SJSA1 (cell line): Measurements from ENCODE around the gene UNC93A. TPM values are rescaled to one million over a fixed set of nuclear protein-coding genes. Genes with fewer than 3 reads are reported as not detected.
"Not testable (repeated sequence)": the region's sequence is repeated elsewhere in the genome, so short reads cannot be mapped to it uniquely, and the experiment has no call there.

Experiments
- DNase-seq, 2 experiments: peaks; one replicate each; pipeline ENCODE4 v3.0.0-alpha.2; 2015 to 2020; ENCODE audit warnings: low spot score in 2 of 2, low read depth in 1 of 2
- H3K27ac ChIP-seq: fragments of 250-450 bp; sonication (Bioruptor Pico); 2 replicates; pipeline ENCODE4 v1.5.1; 2020; ENCODE audit warnings: mild to moderate bottlenecking, moderate library complexity
- H3K27me3 ChIP-seq: fragments of 250-450 bp; sonication (Bioruptor Pico); replicated peaks from 2 replicates; pipeline ENCODE4 v1.5.1; 2020; ENCODE audit warnings: mild to moderate bottlenecking, moderate library complexity
- H3K36me3 ChIP-seq: fragments of 250-450 bp; sonication (Bioruptor Pico); 2 replicates; pipeline ENCODE4 v1.5.1; 2020; ENCODE audit warnings: mild to moderate bottlenecking
- H3K4me1 ChIP-seq: fragments of 250-450 bp; sonication (Bioruptor Pico); replicated peaks from 2 replicates; pipeline ENCODE4 v1.6.1; 2021; ENCODE audit warnings: mild to moderate bottlenecking
- H3K4me3 ChIP-seq: fragments of 250-450 bp; sonication (Bioruptor Pico); 2 replicates; pipeline ENCODE4 v1.5.1; 2020; ENCODE audit warnings: mild to moderate bottlenecking
- H3K9me3 ChIP-seq: fragments of 250-450 bp; sonication (Bioruptor Pico); replicated peaks from 2 replicates; pipeline ENCODE4 v1.5.1; 2020; ENCODE audit warnings: mild to moderate bottlenecking
- total RNA-seq: library from RNA; depleted of rRNA; stranded (reverse); fragments of >200 nt; shearing (Covaris generic); gene quantifications from 2 replicates; pipeline ENCODE4 v1.2.3, GENCODE V29; 2014

Gene UNC93A
- total RNA-seq, 1 experiment from 2014 or later = not detected

GRCh38 chr6:167266057-167266829, 24.9 kb upstream of the UNC93A start:
- H3K9me3 ChIP-seq = not testable (repeated sequence)

GRCh38 chr6:167266830-167267555, 24.1 kb upstream of the UNC93A start:
- Histone ChIP-seq H3K4me1 (no peaks in the 10 kb centered on the region), H3K27ac (no peak overlapping the region), H3K27me3 (no peaks in the 10 kb centered on the region), H3K36me3 (no peaks in the 10 kb centered on the region), H3K4me3 (no peak overlapping the region), H3K9me3 (no peaks in the 10 kb centered on the region)
- DNase-seq = no peak

More at GRCh38 chr6:167266057-167266829, 24.9 kb upstream of the UNC93A start:
- not testable (repeated sequence) for H3K4me1 ChIP-seq, H3K36me3 ChIP-seq, H3K27ac ChIP-seq, DNase-seq, H3K27me3 ChIP-seq, H3K4me3 ChIP-seq

GRCh38 chr6:167267556-167267898, 23.6 kb upstream of the UNC93A start:
- not testable (repeated sequence) for H3K4me1 ChIP-seq, DNase-seq, H3K36me3 ChIP-seq, H3K4me3 ChIP-seq, H3K27me3 ChIP-seq, H3K9me3 ChIP-seq, H3K27ac ChIP-seq

GRCh38 chr6:167267921-167268401, 23.2 kb upstream of the UNC93A start:
- H3K27me3 ChIP-seq = no peaks in the 10 kb centered on the region
- DNase-seq = no peak
- no peak overlapping the region for H3K27ac ChIP-seq
- no peaks in the 10 kb centered on the region for H3K4me1 ChIP-seq
- no peaks in the 10 kb centered on the region for H3K9me3 ChIP-seq
- no peak overlapping the region for H3K4me3 ChIP-seq
- no peaks in the 10 kb centered on the region for H3K36me3 ChIP-seq

GRCh38 chr6:167268683-167269280, 22.3 kb upstream of the UNC93A start:
- Histone ChIP-seq H3K27ac (no peak overlapping the region), H3K9me3 (no peaks in the 10 kb centered on the region), H3K36me3 (no peaks in the 10 kb centered on the region), H3K27me3 (no peaks in the 10 kb centered on the region), H3K4me1 (no peaks in the 10 kb centered on the region), H3K4me3 (no peak overlapping the region)
- no peak for DNase-seq

- Histone ChIP-seq H3K4me3 (no peak overlapping the region), H3K9me3 (no peaks in the 10 kb centered on the region), H3K27ac (no peak overlapping the region), H3K27me3 (no peaks in the 10 kb centered on the region), H3K4me1 (no peaks in the 10 kb centered on the region), H3K36me3 (no peaks in the 10 kb centered on the region)
- no peak for DNase-seq
Measured at GRCh38 chr6:167270499-167271311, 20.4 kb upstream of the UNC93A start.

- DNase-seq = no peak
- H3K36me3 ChIP-seq = no peaks in the 10 kb centered on the region
- H3K27ac ChIP-seq = no peak overlapping the region
- H3K4me3 ChIP-seq = no peak overlapping the region
- H3K4me1 ChIP-seq = no peaks in the 10 kb centered on the region
- H3K9me3 ChIP-seq = no peaks in the 10 kb centered on the region
- H3K27me3 ChIP-seq = no peaks in the 10 kb centered on the region
Measured at GRCh38 chr6:167272151-167272550, 19.0 kb upstream of the UNC93A start.

- Histone ChIP-seq H3K36me3 (no peaks in the 10 kb centered on the region), H3K27me3 (no peaks in the 10 kb centered on the region), H3K4me3 (no peak overlapping the region), H3K4me1 (no peaks in the 10 kb centered on the region), H3K9me3 (no peaks in the 10 kb centered on the region), H3K27ac (no peak overlapping the region)
- DNase-seq = no peak
Measured at GRCh38 chr6:167272696-167273379, 18.3 kb upstream of the UNC93A start.

GRCh38 chr6:167274270-167274669, 16.8 kb upstream of the UNC93A start:
- H3K9me3 ChIP-seq = no peaks in the 10 kb centered on the region
- no peaks in the 10 kb centered on the region for H3K36me3 ChIP-seq
- H3K27ac ChIP-seq = no peak overlapping the region
- H3K4me1 ChIP-seq = no peaks in the 10 kb centered on the region
- no peak overlapping the region for H3K4me3 ChIP-seq
- DNase-seq = no peak
- H3K27me3 ChIP-seq = 0 out of 2 replicates have a peak, but pooled peaks cover 3% of the 10 kb centered on the region

GRCh38 chr6:167275001-167275400, 16.1 kb upstream of the UNC93A start:
- H3K27ac ChIP-seq = no peak overlapping the region
- DNase-seq = no peak
- H3K4me1 ChIP-seq = no peaks in the 10 kb centered on the region
- H3K36me3 ChIP-seq = no peaks in the 10 kb centered on the region
- no peaks in the 10 kb centered on the region for H3K9me3 ChIP-seq
- H3K4me3 ChIP-seq = no peak overlapping the region
- H3K27me3 ChIP-seq = peaks cover 3% of the 10 kb centered on the region; the same call in 1 of the 2 replicates

GRCh38 chr6:167275436-167275835, 15.7 kb upstream of the UNC93A start:
- Histone ChIP-seq H3K27me3 (peaks cover 3% of the 10 kb centered on the region; the same call in 1 of the 2 replicates), H3K36me3 (no peaks in the 10 kb centered on the region), H3K4me1 (no peaks in the 10 kb centered on the region), H3K27ac (no peak overlapping the region), H3K4me3 (no peak overlapping the region), H3K9me3 (no peaks in the 10 kb centered on the region)
- DNase-seq = no peak

GRCh38 chr6:167276772-167277533, 14.2 kb upstream of the UNC93A start:
- no peak overlapping the region for H3K27ac ChIP-seq
- DNase-seq = no peak
- peaks cover 3% of the 10 kb centered on the region; the same call in 1 of the 2 replicates for H3K27me3 ChIP-seq
- H3K36me3 ChIP-seq = no peaks in the 10 kb centered on the region
- no peaks in the 10 kb centered on the region for H3K4me1 ChIP-seq
- H3K4me3 ChIP-seq = no peak overlapping the region
- H3K9me3 ChIP-seq = no peaks in the 10 kb centered on the region
